OCI-LY1 (cell line): Measurements from ENCODE around the gene ADAM22.

Experiments used
- EZH2 ChIP-seq: fragments of 200-600 bp; sonication (generic), shearing (Covaris generic); IDR thresholded peaks from 2 replicates; pipeline ENCODE4 v1.8.0; 2017; ENCODE audit warnings: borderline replicate concordance, mixed run types, mild to moderate bottlenecking, antibody characterized with exemption, low read length, moderate library complexity, mixed read lengths
- TF ChIP-seq, protein P1 (sequence below): fragments of 200-600 bp; sonication (generic), shearing (Covaris generic); IDR thresholded peaks from 2 replicates; pipeline ENCODE4 v1.5.1; 2017; ENCODE audit warnings: mild to moderate bottlenecking, antibody characterized with exemption, low read length, moderate library complexity, mixed read lengths

DNA sequence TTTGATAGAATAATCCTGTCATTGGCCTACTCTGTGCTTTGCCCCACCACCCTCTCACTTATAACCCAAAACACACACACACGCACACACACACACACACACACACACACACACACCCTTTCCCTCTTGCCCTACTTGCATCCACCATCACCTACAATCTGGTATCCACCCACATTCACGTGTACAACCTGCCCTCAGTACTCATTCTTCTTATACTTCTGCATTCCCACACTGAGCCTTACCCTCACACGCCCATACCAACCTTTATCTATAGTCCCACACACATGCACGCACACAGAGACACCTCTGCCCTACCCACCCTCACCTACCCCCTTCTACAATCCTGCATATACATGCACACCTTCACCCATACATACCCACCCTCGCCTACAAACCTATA lies 296.6 kb downstream of the ADAM22 start:
- TF ChIP-seq, protein P1, sequence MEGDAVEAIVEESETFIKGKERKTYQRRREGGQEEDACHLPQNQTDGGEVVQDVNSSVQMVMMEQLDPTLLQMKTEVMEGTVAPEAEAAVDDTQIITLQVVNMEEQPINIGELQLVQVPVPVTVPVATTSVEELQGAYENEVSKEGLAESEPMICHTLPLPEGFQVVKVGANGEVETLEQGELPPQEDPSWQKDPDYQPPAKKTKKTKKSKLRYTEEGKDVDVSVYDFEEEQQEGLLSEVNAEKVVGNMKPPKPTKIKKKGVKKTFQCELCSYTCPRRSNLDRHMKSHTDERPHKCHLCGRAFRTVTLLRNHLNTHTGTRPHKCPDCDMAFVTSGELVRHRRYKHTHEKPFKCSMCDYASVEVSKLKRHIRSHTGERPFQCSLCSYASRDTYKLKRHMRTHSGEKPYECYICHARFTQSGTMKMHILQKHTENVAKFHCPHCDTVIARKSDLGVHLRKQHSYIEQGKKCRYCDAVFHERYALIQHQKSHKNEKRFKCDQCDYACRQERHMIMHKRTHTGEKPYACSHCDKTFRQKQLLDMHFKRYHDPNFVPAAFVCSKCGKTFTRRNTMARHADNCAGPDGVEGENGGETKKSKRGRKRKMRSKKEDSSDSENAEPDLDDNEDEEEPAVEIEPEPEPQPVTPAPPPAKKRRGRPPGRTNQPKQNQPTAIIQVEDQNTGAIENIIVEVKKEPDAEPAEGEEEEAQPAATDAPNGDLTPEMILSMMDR: no peak
- no peak for TF ChIP-seq EZH2
